T-helper 17 cell (primary cell): ENCODE data around the gene DES. TPM values are rescaled to one million over a fixed set of nuclear protein-coding genes. Genes with fewer than 3 reads are reported as not detected.

ENCODE experiments used
- ATAC-seq: fragments of 150-1000 bp; cut with Tn5 transposase; 2 replicates; pipeline ENCODE4 v1.10.0; 2021; ENCODE audit warnings: mild to moderate bottlenecking, moderate library complexity
- DNase-seq, 3 donors: peaks; one replicate each; pipeline versions ENCODE4 v3.0.0 to v3.0.0-alpha.2; 2020 to 2021
- H3K9me3 ChIP-seq: one replicate; pipeline ENCODE4 v1.7.0; 2013; ENCODE audit warnings: low read length, mild to moderate bottlenecking; ENCODE audit not compliant: control insufficient read depth, poor library complexity, severe bottlenecking
- H3K27ac Mint-ChIP-seq: one replicate; pipeline ENCODE4 v1.8.0; 2022; ENCODE audit warnings: mild to moderate bottlenecking, moderate library complexity, mixed read lengths
- H3K27me3 Mint-ChIP-seq: one replicate; pipeline ENCODE4 v1.8.0; 2022; ENCODE audit warnings: mixed read lengths
- H3K36me3 Mint-ChIP-seq: one replicate; pipeline ENCODE4 v1.8.0; 2022; ENCODE audit warnings: low read depth, mixed read lengths
- H3K4me1 Mint-ChIP-seq: one replicate; pipeline ENCODE4 v1.8.0; 2022; ENCODE audit warnings: mild to moderate bottlenecking, mixed read lengths
- H3K4me3 Mint-ChIP-seq: one replicate; pipeline ENCODE4 v1.8.0; 2022; ENCODE audit warnings: mild to moderate bottlenecking, moderate library complexity, mixed read lengths
- total RNA-seq, 4 donors: library from RNA in 2 of 4; stranded (reverse) in 2 of 4; gene quantifications; one replicate each; pipeline ENCODE4 v1.2.3 and lab custom pipeline; 2022 to 2026

The DES gene
- total RNA-seq, 2 donors from 2014 or later, result not detected

GRCh38 chr2:219416938-219417337, 1.2 kb upstream of the DES start:
- DNase-seq (no peak), ATAC-seq (no peak)
- Mint-ChIP-seq H3K4me1 (peaks cover 6% of the 10 kb centered on the region), H3K27ac (no peak overlapping the region), H3K36me3 (peaks cover 2% of the 10 kb centered on the region), H3K4me3 (no peak overlapping the region), H3K27me3 (peaks cover 41% of the 10 kb centered on the region)
- no peaks in the 10 kb centered on the region for H3K9me3 ChIP-seq

- Mint-ChIP-seq H3K4me3 (no peak overlapping the region), H3K36me3 (peaks cover 2% of the 10 kb centered on the region), H3K27me3 (peaks cover 37% of the 10 kb centered on the region), H3K4me1 (peaks cover 6% of the 10 kb centered on the region), H3K27ac (no peak overlapping the region)
- DNase-seq, result no peak
- no peak for ATAC-seq
- H3K9me3 ChIP-seq, result no peaks in the 10 kb centered on the region
Observed at GRCh38 chr2:219417374-219417773, 803 bp upstream of the DES start.

- no peaks in the 10 kb centered on the region for H3K9me3 ChIP-seq
- no peak for DNase-seq
- Mint-ChIP-seq H3K27me3 (peaks cover 34% of the 10 kb centered on the region), H3K4me3 (no peak overlapping the region), H3K27ac (no peak overlapping the region), H3K4me1 (peaks cover 8% of the 10 kb centered on the region), H3K36me3 (no peaks in the 10 kb centered on the region)
- ATAC-seq, result no peak
Observed at GRCh38 chr2:219419012-219419324, 791 bp downstream of the DES start.

- no peak overlapping the region for H3K27ac Mint-ChIP-seq
- H3K4me1 Mint-ChIP-seq, result peaks cover 8% of the 10 kb centered on the region
- peak overlapping the region; percentile 45 for H3K4me3 Mint-ChIP-seq
- H3K9me3 ChIP-seq, result no peaks in the 10 kb centered on the region
- DNase-seq, result no peak
- H3K27me3 Mint-ChIP-seq, result peaks cover 39% of the 10 kb centered on the region
- no peaks in the 10 kb centered on the region for H3K36me3 Mint-ChIP-seq
- ATAC-seq, result no peak
Observed at GRCh38 chr2:219419331-219420197, 1.4 kb downstream of the DES start.

- no peak overlapping the region for H3K27ac Mint-ChIP-seq
- H3K36me3 Mint-ChIP-seq, result no peaks in the 10 kb centered on the region
- ATAC-seq (no peak), DNase-seq (no peak)
- no peaks in the 10 kb centered on the region for H3K9me3 ChIP-seq
- peaks cover 49% of the 10 kb centered on the region for H3K27me3 Mint-ChIP-seq
- peaks cover 8% of the 10 kb centered on the region for H3K4me1 Mint-ChIP-seq
- H3K4me3 Mint-ChIP-seq, result no peak overlapping the region
Observed at GRCh38 chr2:219420687-219421086, 2.5 kb downstream of the DES start.

- no peak for DNase-seq
Observed at GRCh38 chr2:219421323-219421722, 3.1 kb downstream of the DES start.

GRCh38 chr2:219422952-219423534, 4.9 kb downstream of the DES start:
- Mint-ChIP-seq H3K36me3 (no peaks in the 10 kb centered on the region), H3K27me3 (peaks cover 58% of the 10 kb centered on the region), H3K27ac (no peak overlapping the region), H3K4me3 (no peak overlapping the region), H3K4me1 (peaks cover 8% of the 10 kb centered on the region)
- DNase-seq (no peak), ATAC-seq (no peak)
- H3K9me3 ChIP-seq, result no peaks in the 10 kb centered on the region

More at GRCh38 chr2:219421323-219421722, 3.1 kb downstream of the DES start:
- H3K9me3 ChIP-seq, result no peaks in the 10 kb centered on the region
- Mint-ChIP-seq H3K4me3 (no peak overlapping the region), H3K36me3 (no peaks in the 10 kb centered on the region), H3K27ac (no peak overlapping the region), H3K4me1 (peaks cover 8% of the 10 kb centered on the region), H3K27me3 (peaks cover 51% of the 10 kb centered on the region)
- ATAC-seq, result no peak

- Mint-ChIP-seq H3K4me1 (peaks cover 8% of the 10 kb centered on the region), H3K27me3 (peaks cover 63% of the 10 kb centered on the region), H3K36me3 (no peaks in the 10 kb centered on the region), H3K4me3 (no peak overlapping the region), H3K27ac (no peak overlapping the region)
- DNase-seq, result no peak
- no peak for ATAC-seq
- H3K9me3 ChIP-seq, result no peaks in the 10 kb centered on the region
Observed at GRCh38 chr2:219423652-219424377, 5.6 kb downstream of the DES start.

- ATAC-seq (no peak), DNase-seq (no peak)
- Mint-ChIP-seq H3K27me3 (peaks cover 47% of the 10 kb centered on the region), H3K27ac (no peak overlapping the region), H3K4me1 (peaks cover 3% of the 10 kb centered on the region), H3K36me3 (no peaks in the 10 kb centered on the region), H3K4me3 (no peak overlapping the region)
- no peaks in the 10 kb centered on the region for H3K9me3 ChIP-seq
Observed at GRCh38 chr2:219425238-219426067, 7.3 kb downstream of the DES start.

GRCh38 chr2:219426068-219426443, 7.9 kb downstream of the DES start:
- H3K4me1 Mint-ChIP-seq, result peaks cover 3% of the 10 kb centered on the region
- no peak overlapping the region for H3K4me3 Mint-ChIP-seq
- DNase-seq (no peak), ATAC-seq (no peak)
- peaks cover 42% of the 10 kb centered on the region for H3K27me3 Mint-ChIP-seq
- H3K9me3 ChIP-seq, result no peaks in the 10 kb centered on the region
- no peak overlapping the region for H3K27ac Mint-ChIP-seq
- no peaks in the 10 kb centered on the region for H3K36me3 Mint-ChIP-seq

GRCh38 chr2:219426534-219427136, 8.5 kb downstream of the DES start:
- H3K9me3 ChIP-seq, result no peaks in the 10 kb centered on the region
- no peak for DNase-seq
- ATAC-seq, result no peak
- H3K4me3 Mint-ChIP-seq, result no peak overlapping the region
- H3K27ac Mint-ChIP-seq, result no peak overlapping the region
- H3K4me1 Mint-ChIP-seq, result peaks cover 3% of the 10 kb centered on the region
- peaks cover 44% of the 10 kb centered on the region for H3K27me3 Mint-ChIP-seq
- no peaks in the 10 kb centered on the region for H3K36me3 Mint-ChIP-seq

- Mint-ChIP-seq H3K36me3 (no peaks in the 10 kb centered on the region), H3K4me1 (no peaks in the 10 kb centered on the region), H3K27me3 (peaks cover 45% of the 10 kb centered on the region), H3K4me3 (no peak overlapping the region), H3K27ac (no peak overlapping the region)
- DNase-seq (no peak), ATAC-seq (no peak)
- H3K9me3 ChIP-seq, result no peaks in the 10 kb centered on the region
Observed at GRCh38 chr2:219428469-219428868, 10.3 kb downstream of the DES start.
